ENCODE data around the gene ARFGEF2. TPM values are rescaled to one million over a fixed set of nuclear protein-coding genes. Genes with fewer than 3 reads are reported as not detected.

Gene ARFGEF2
- total and polyA plus RNA-seq, 2 donors (not counting 3 experiments of a cell fraction or from before 2014, with no cell fraction given): 12.7 to 32.6 TPM

GRCh38 chr20:48901326-48901725 lies 20.2 kb upstream of the ARFGEF2 start:
- no peak overlapping the region for H3K27ac ChIP-seq (ENCODE audit: insufficient read depth, low read depth, low read length)
- no peaks in the 10 kb centered on the region for H3K9me3 ChIP-seq (replicated peaks; ENCODE audit: control insufficient read depth, insufficient read depth, low read length)
- ChIA-PET CTCF (interaction anchor here (2.9 kb wide), 1 partner anchor 244 kb away, joined by 21 read pairs; no protein-coding TSS in a partner anchor), POLR2A (no interaction called here)
- no peaks in the 10 kb centered on the region for H4K20me1 ChIP-seq (replicated peaks; ENCODE audit: control insufficient read depth, extremely low read depth, insufficient read depth, low read length)
- peaks cover 9% of the 10 kb centered on the region for H3K4me1 ChIP-seq (ENCODE audit: control insufficient read depth, extremely low read depth, insufficient read depth, low read length)
- no peak for DNase-seq (ENCODE audit: low read depth, low spot score)
- H3K4me2 ChIP-seq (ENCODE audit: insufficient read depth, low read length): no peak overlapping the region
- H3K36me3 ChIP-seq (ENCODE audit: control insufficient read depth in 2 of 2, extremely low read depth in 1 of 2, insufficient read depth in 2 of 2, low read length in 2 of 2): no peaks in the 10 kb centered on the region
- H3K79me2 ChIP-seq (ENCODE audit: control insufficient read depth, insufficient read depth, low read length): no peaks in the 10 kb centered on the region
- no peak overlapping the region for H2AFZ ChIP-seq (ENCODE audit: low read depth, low read length)
- no peak overlapping the region for H3K9ac ChIP-seq (replicated peaks; ENCODE audit: extremely low read depth, insufficient read depth, low read length)
- no peaks in the 10 kb centered on the region for H3K27me3 ChIP-seq (ENCODE audit: control insufficient read depth in 2 of 2, insufficient read depth in 2 of 2, low read length in 2 of 2)
- intact Hi-C loops (cut with micrococcal nuclease): loop anchor here (10.0 kb wide), 1 partner anchor 137 kb away; no protein-coding TSS in a partner anchor
- no peaks in the 10 kb centered on the region for H3K9me1 ChIP-seq (replicated peaks; ENCODE audit: control insufficient read depth, extremely low read depth, insufficient read depth, low read length)
- H3K4me3 ChIP-seq (replicated peaks in 1 of 3; ENCODE audit: insufficient read depth in 1 of 3, low read depth in 1 of 3, low read length in 3 of 3): no peak overlapping the region
- FAIRE-seq: no peak
- no TSS peak for BruUV-seq (replicated peaks)
- TF ChIP-seq CTCF (IDR thresholded peaks at IDR 0.05; ENCODE audit: extremely low read depth in 1 of 2, insufficient read depth in 1 of 2, low read depth in 1 of 2, low read length in 2 of 2) (no peak), POLR2A (IDR thresholded peaks at IDR 0.05; ENCODE audit: low read depth, low read length) (no peak), MAX (IDR thresholded peaks at IDR 0.05; ENCODE audit: insufficient read depth, insufficient read length) (no peak), MYC (IDR thresholded peaks at IDR 0.05; ENCODE audit: low read depth, low read length) (no peak), GATA2 (IDR thresholded peaks at IDR 0.05; ENCODE audit: insufficient read depth, insufficient read length, low read depth, low read length) (no peak), EZH2 (IDR thresholded peaks at IDR 0.05; ENCODE audit: borderline replicate concordance, low read depth, low read length, severe bottlenecking) (no peak), FOS (IDR thresholded peaks at IDR 0.05; ENCODE audit: borderline replicate concordance, insufficient read depth, low read length) (no peak), POLR2AphosphoS5 (IDR thresholded peaks at IDR 0.05; ENCODE audit: insufficient read depth, low read depth, low read length) (no peak), JUN (IDR thresholded peaks at IDR 0.05; ENCODE audit: borderline replicate concordance, insufficient read depth, insufficient read length, low read depth) (no peak)
- dilution Hi-C loops (cut with MboI; ENCODE audit: extremely low pct_ligation_motif_present, low sequenced_read_pairs): loop anchor here (25.0 kb wide), 1 partner anchor 239 kb away; no protein-coding TSS in a partner anchor
